SK-N-SH treated with all-trans-retinoic acid at 6 μM for 48 hours (cell line): ENCODE data around the gene GNAZ.

ENCODE experiments used
- ZFP30 ChIP-seq: fragments of 450-650 bp; formaldehyde crosslinking; IDR thresholded peaks from 2 replicates; pipeline ENCODE4 v1.5.0; 2022; ENCODE audit warnings: mild to moderate bottlenecking, moderate library complexity
- TF ChIP-seq, protein P1 (sequence below): fragments of 250-450 bp; sonication (Bioruptor Pico); IDR thresholded peaks from 2 replicates; pipeline ENCODE4 v1.5.0; 2020; ENCODE audit warnings: mild to moderate bottlenecking, moderate library complexity

DNA sequence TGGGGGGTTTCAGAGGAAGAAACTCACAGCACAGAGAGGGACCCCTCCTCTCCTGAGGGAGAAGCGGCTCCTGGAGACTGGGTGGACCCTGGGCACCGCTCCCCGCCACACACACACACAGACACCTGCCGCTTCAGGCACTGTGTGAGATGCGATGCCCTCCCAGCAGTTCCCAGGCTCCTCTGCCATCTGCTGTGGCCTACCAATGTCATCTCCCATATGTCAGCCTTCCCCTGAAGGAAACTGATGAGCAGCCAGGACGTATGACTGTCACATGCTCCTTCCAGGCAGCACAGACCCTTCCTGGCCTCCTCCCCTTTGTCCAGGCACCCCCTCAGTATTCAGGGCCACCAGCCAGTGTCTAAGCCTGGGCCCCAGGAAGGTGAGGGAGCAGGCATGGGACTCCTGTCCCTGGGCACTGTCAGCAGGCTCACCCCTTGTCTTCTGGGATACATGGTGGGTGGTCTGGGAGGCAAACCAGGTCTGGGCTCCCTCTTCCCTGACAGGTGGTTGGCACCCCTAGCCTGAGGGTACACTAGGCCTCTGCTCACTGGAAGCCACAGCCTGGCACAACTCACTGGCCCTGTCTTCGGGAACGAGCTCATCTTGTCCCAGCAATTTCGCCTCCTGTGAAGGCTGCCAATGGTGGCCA is 98.2 kb downstream of the GNAZ start:
- no peak for TF ChIP-seq ZFP30 (CRISPR knock-in tag)
- TF ChIP-seq, protein P1, sequence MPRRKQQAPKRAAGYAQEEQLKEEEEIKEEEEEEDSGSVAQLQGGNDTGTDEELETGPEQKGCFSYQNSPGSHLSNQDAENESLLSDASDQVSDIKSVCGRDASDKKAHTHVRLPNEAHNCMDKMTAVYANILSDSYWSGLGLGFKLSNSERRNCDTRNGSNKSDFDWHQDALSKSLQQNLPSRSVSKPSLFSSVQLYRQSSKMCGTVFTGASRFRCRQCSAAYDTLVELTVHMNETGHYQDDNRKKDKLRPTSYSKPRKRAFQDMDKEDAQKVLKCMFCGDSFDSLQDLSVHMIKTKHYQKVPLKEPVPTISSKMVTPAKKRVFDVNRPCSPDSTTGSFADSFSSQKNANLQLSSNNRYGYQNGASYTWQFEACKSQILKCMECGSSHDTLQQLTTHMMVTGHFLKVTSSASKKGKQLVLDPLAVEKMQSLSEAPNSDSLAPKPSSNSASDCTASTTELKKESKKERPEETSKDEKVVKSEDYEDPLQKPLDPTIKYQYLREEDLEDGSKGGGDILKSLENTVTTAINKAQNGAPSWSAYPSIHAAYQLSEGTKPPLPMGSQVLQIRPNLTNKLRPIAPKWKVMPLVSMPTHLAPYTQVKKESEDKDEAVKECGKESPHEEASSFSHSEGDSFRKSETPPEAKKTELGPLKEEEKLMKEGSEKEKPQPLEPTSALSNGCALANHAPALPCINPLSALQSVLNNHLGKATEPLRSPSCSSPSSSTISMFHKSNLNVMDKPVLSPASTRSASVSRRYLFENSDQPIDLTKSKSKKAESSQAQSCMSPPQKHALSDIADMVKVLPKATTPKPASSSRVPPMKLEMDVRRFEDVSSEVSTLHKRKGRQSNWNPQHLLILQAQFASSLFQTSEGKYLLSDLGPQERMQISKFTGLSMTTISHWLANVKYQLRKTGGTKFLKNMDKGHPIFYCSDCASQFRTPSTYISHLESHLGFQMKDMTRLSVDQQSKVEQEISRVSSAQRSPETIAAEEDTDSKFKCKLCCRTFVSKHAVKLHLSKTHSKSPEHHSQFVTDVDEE (CRISPR knock-in tag) = no peak
